HuH-7 (cell line): Measurements from ENCODE around the gene PSME4.
A peak's percentile ranks its signal among the peaks of the same experiment; 100 is the strongest.

ENCODE experiments used
- DNase-seq: peaks from one replicate; pipeline ENCODE4 v3.0.0; 2011; ENCODE audit warnings: low spot score

The PSME4 gene, protein sequence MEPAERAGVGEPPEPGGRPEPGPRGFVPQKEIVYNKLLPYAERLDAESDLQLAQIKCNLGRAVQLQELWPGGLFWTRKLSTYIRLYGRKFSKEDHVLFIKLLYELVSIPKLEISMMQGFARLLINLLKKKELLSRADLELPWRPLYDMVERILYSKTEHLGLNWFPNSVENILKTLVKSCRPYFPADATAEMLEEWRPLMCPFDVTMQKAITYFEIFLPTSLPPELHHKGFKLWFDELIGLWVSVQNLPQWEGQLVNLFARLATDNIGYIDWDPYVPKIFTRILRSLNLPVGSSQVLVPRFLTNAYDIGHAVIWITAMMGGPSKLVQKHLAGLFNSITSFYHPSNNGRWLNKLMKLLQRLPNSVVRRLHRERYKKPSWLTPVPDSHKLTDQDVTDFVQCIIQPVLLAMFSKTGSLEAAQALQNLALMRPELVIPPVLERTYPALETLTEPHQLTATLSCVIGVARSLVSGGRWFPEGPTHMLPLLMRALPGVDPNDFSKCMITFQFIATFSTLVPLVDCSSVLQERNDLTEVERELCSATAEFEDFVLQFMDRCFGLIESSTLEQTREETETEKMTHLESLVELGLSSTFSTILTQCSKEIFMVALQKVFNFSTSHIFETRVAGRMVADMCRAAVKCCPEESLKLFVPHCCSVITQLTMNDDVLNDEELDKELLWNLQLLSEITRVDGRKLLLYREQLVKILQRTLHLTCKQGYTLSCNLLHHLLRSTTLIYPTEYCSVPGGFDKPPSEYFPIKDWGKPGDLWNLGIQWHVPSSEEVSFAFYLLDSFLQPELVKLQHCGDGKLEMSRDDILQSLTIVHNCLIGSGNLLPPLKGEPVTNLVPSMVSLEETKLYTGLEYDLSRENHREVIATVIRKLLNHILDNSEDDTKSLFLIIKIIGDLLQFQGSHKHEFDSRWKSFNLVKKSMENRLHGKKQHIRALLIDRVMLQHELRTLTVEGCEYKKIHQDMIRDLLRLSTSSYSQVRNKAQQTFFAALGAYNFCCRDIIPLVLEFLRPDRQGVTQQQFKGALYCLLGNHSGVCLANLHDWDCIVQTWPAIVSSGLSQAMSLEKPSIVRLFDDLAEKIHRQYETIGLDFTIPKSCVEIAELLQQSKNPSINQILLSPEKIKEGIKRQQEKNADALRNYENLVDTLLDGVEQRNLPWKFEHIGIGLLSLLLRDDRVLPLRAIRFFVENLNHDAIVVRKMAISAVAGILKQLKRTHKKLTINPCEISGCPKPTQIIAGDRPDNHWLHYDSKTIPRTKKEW (N-terminal part only)

GRCh38 chr2:53970724-53971602 is at the start of gene PSME4:
TSS of gene PSME4 (minus strand) at chr2:53970993. CDS start at chr2:53970784, 209 bp downstream.
- DNase-seq, result peak; percentile 94

DNA sequence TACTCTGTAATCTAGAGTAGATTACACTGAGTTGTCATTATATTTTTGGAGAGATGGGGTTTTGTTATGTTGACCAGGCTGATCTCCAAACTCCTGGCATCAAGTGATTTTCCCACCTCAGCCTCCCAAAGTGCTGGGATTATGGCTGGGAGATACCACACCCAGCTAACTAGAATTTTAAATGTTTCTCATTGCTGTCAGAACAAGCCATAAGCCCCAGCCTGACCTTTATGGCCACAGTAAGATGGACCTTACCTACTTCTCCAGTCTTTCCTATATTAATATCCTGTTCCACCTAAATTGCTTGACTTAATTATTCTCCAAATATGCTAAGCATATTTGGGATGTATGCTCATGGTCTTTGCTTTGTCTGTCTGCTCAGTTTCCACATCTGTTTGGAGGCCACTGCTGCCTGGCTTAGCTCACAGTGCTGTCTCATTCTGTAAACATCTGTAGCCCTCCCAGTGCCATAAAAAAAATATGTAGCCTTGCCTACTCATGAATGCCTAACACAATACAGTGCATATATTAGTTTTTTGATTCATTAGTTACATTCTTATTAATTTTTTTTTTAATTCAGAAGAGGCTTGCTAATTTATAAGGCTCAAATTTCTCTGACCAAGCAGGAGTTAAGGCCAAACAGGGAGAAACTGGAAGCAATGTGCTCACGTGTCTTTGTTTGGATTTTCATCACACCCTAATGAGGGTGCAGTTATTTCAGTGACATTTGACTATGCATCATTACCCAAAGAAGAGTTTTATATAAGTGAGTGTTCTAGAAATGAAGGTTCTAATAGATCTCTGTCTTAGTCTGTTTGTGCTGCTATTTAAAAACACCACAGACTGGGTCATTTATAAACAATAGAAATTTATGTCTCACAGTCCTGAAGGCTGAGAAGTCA is 45.3 kb upstream of the PSME4 start:
- DNase-seq, result peak; percentile 19

DNA sequence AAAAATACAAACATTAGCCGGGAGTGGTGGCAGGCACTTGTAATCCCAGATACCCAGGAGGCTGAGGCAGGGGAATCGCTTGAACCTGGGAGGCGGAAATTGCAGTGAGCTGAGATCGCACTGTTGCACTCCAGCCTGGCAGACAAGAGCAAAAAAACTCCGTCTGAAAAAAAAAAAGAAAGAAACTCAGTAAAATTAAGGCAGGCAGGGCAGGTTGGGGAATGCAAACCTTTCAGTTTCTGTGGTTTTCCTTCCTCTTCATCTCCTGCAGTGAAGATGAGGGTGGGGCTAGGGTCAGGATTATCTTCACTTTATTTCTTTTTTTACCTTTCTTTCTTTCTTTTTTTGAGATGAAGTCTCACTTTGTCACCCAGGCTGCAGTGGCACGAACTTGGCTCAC is 43.2 kb upstream of the PSME4 start:
- no peak for DNase-seq

DNA sequence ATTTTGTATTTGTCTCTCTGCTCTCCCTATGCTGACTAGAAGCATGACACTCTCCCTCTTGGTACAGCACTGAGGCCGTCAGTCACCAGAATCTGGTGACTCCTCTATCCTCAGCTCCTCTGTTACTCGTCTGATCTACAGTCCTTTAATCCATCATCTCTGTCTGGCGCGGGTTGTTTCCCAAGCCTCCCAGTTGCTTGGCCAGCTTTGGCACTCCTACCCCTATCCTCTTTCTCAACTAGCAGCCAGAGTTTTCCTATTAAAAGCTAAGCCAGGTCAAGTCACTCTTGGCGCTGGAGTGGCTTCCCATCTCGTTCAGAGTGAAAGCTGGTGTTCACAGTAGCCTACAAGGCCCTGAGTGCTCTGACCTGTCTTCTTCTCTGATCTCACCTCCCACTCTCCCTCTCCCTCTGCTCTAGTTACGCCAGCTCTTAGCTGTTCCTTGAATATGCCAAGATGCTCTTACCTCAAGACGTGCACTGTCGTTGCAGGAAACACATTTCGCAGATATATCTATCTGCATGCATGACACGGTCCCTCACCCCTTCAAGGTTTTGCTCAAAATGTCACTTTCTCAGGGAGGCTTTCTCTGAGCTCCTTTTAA is 41.8 kb upstream of the PSME4 start:
- no peak for DNase-seq

GRCh38 chr2:54009549-54009948 is 38.8 kb upstream of the PSME4 start:
- DNase-seq, result no peak

GRCh38 chr2:54008439-54008838 is 37.6 kb upstream of the PSME4 start:
- no peak for DNase-seq

GRCh38 chr2:54000524-54000923 is 29.7 kb upstream of the PSME4 start:
- no peak for DNase-seq

GRCh38 chr2:54000122-54000521 is 29.3 kb upstream of the PSME4 start:
- no peak for DNase-seq

DNA sequence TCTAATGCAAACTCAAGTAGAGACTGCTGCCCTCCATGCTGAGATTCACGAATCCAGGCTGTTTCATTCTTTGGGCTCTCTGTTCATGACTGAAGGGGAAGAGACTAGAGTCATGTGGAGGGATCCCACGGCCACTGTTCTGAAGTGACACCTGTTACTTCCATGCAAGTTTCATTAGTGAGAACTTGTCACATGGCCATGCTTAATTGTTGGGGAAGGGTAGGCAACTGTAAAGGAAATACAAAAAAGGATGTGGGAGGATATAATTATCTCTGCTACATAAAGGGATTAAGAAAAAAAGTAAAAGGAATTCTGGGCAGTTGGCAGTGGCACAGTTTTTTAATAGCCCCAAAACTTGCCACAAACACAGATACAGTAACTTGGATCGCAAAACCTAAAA is 28.0 kb upstream of the PSME4 start:
- DNase-seq, result no peak

- no peak for DNase-seq
Observed at GRCh38 chr2:53994818-53995808, 24.3 kb upstream of the PSME4 start.

DNA sequence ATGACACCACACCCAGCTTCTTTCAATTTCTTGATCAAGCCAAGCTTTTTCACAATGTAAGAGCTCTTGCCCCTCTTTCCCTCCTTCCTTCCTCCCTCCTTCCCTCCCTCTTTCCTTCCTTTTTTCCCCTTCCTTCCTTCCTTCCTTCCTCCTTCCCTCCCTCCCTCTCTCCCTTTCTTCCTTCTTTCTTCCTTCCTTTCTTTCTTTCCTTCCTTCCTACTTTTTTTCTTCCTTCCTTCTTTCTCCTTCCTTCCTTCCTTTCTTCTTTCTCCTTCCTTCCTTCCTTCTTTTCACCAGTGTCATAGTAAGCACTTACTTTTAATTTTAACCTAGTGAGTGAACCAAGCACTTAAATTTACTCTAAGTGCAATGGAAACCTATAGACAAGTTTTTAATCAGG is 21.2 kb upstream of the PSME4 start:
- no peak for DNase-seq

- no peak for DNase-seq
Observed at GRCh38 chr2:53989210-53989862, 18.5 kb upstream of the PSME4 start.

DNA sequence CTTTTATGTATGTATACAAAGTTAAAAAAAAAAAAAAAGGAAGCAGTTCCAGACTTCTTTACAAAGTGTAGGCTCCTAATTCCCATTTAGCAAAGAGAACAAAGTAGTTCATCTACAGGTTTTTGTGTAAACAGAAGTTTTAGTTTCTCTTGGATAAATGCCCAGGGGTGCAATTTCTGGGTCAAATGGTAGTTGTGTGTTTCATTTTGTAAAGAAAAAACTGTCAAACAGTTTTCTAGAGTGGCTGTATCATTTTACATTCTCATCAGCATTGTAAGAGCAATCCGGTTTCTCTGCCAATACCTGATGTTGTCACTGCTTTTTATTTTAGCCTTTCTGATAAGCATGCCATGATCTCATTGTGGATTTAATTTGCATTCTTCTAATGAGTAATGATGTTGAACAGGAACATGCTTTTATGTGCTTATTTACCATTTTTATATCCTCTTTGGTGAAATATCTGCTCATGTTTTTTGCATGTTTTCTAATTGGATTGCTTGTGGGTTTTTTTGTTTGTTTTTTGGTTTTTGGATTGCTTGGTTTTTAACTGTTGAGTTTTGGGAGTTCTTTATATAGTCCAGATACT is 16.6 kb upstream of the PSME4 start:
- DNase-seq, result no peak

GRCh38 chr2:53985646-53986045 is 14.9 kb upstream of the PSME4 start:
- DNase-seq, result no peak

- peak; percentile 60 for DNase-seq
Observed at GRCh38 chr2:53969968-53970723, 647 bp downstream of the PSME4 start.

DNA sequence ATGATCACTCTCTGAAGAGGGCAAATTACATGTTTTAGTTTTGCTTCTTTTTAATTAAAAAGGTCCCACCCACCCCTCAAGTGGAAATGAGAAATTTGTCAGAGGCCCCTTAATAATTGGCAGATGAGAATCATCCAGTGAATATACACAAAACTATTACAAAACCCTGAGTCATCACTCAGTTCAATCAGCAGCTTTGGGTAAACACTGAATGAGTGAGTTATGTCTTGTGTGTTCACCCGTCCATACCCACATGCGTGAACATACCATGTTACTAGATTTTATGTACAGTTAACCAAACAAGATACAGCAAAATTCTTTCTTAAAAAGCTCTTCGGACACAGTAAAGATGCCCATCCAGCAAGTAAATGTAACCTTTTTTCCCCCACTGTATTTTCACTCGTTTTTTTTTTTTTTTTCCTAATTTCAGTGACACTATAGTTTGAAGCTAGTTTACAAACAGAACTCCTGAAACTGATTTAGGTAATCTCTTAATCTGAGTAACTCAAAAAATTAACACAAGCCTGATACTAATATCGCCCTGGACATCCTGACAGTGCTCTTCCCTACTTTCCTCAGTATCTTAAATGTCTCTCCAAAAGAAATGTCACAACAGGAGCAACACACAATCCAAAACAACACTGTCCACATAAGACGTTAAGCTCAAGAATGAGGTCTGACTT is 1.4 kb downstream of the PSME4 start:
- peak; percentile 73 for DNase-seq
